Measurements from ENCODE around the gene NUDT12. TPM values are rescaled to one million over a fixed set of nuclear protein-coding genes. Genes with fewer than 3 reads are reported as not detected.

Gene NUDT12
- total RNA-seq (14.0 TPM), polyA plus RNA-seq (ENCODE audit: insufficient read depth, low read depth, low replicate concordance) (12.7 TPM)
- long read RNA-seq, donor 1, partial matches to known transcripts = 0 of 2 reads
- long read RNA-seq, donor 1, other reads (novel, unspliced or antisense) = 0 of 2 reads
- long read RNA-seq, donor 2, partial matches to known transcripts = 0 of 3 reads
- long read RNA-seq, donor 2, other reads (novel, unspliced or antisense) = 0 of 3 reads
- long read RNA-seq, donor 3, partial matches to known transcripts = 0 of 4 reads
- long read RNA-seq, donor 3, other reads (novel, unspliced or antisense) = 0 of 4 reads
- long read RNA-seq, donor 4, partial matches to known transcripts = 0 of 2 reads
- long read RNA-seq, donor 4, other reads (novel, unspliced or antisense) = 0 of 2 reads
- long read RNA-seq, donor 5, partial matches to known transcripts = 0 of 1 reads
- long read RNA-seq, donor 5, other reads (novel, unspliced or antisense) = 0 of 1 reads
- long read RNA-seq, donor 6, partial matches to known transcripts = 5 of 8 reads
- long read RNA-seq, donor 6, other reads (novel, unspliced or antisense) = 0 of 8 reads
- long read RNA-seq, donor 7, transcript NUDT12-201 (7 exons, 3,492 nt) = major isoform, 7 of 9 reads
- long read RNA-seq, donor 7, partial matches to known transcripts = 1 of 9 reads
- long read RNA-seq, donor 7, other reads (novel, unspliced or antisense) = 1 of 9 reads
- long read RNA-seq, donor 8, partial matches to known transcripts = 0 of 4 reads
- long read RNA-seq, donor 8, other reads (novel, unspliced or antisense) = 0 of 4 reads
- long read RNA-seq, donor 9, partial matches to known transcripts = 0 of 1 reads
- long read RNA-seq, donor 9, other reads (novel, unspliced or antisense) = 0 of 1 reads
- long read RNA-seq, donor 10 = 0 reads

DNA sequence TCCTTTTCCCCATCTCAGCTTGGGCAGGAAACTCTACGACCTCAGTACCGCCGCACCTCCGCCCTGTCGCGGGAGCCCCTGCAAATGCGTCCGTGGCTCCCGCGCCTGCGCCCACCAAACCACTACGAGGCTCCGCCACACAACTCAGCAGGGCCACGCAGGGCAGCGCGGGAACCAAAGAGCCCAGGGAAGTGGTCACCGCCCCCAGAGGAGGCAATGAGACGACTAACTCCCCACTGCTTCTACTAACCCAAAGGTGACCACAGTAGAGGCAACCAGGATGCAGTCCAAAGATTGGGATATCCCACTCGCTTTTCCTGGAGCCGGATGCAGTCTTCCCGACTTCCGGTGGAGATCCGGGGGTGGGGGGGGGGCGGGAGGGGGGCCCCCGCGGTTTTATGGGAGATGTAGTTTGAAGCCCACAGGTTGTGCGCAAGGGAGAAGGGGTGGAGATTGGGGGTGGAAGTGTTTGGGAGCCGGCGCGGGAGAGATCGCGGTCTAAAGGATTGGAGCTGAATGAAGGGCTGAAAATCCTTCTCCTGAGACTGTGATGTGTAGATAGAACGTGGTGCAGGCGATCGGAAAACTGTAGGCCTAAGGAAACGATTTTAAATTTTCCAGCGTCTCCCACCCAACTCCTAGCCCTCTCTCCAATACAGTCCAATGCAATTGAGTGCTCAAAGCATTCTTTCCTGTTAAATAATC, at the start of gene NUDT12:
TSS of gene NUDT12 (minus strand) at position 337 of the 705 bp plus-strand sequence. CDS start 2,541 bp downstream, outside the sequence.
- Histone ChIP-seq H3K27ac (ENCODE audit: low read depth in 2 of 2, low read length in 2 of 2) (peak within 1 kb of the TSS; percentile 88 to 93), H3K4me1 (ENCODE audit: control insufficient read depth in 2 of 3, insufficient read depth in 2 of 3, low read depth in 1 of 3, low read length in 3 of 3) (peaks cover 0 to 4% (median 0%) of the 10 kb centered on the region in 3 donors), H3K4me3 (ENCODE audit: low read length in 3 of 3) (peak within 1 kb of the TSS; percentile 88 to 94 (median 92)), H3K27me3 (ENCODE audit: control insufficient read depth, insufficient read depth, low read length) (no peaks in the 10 kb centered on the region), H3K9ac (ENCODE audit: low read length in 3 of 3) (peak within 1 kb of the TSS; percentile 66 to 92 (median 89)), H3K36me3 (ENCODE audit: control insufficient read depth in 2 of 3, insufficient read depth in 3 of 3, low read length in 3 of 3) (peaks cover 0 to 2% (median 0%) of the 10 kb centered on the region in 3 donors), H3K9me3 (ENCODE audit: control insufficient read depth in 2 of 3, insufficient read depth in 1 of 3, low read length in 3 of 3) (no peaks in the 10 kb centered on the region)
- no peak for FAIRE-seq
- TF ChIP-seq, protein P1, sequence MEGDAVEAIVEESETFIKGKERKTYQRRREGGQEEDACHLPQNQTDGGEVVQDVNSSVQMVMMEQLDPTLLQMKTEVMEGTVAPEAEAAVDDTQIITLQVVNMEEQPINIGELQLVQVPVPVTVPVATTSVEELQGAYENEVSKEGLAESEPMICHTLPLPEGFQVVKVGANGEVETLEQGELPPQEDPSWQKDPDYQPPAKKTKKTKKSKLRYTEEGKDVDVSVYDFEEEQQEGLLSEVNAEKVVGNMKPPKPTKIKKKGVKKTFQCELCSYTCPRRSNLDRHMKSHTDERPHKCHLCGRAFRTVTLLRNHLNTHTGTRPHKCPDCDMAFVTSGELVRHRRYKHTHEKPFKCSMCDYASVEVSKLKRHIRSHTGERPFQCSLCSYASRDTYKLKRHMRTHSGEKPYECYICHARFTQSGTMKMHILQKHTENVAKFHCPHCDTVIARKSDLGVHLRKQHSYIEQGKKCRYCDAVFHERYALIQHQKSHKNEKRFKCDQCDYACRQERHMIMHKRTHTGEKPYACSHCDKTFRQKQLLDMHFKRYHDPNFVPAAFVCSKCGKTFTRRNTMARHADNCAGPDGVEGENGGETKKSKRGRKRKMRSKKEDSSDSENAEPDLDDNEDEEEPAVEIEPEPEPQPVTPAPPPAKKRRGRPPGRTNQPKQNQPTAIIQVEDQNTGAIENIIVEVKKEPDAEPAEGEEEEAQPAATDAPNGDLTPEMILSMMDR (IDR thresholded peaks at IDR 0.05; ENCODE audit: borderline replicate concordance, extremely low read depth, insufficient read depth) = no peak
- peak; percentile 88 to 94 (median 92) for DNase-seq
- intact Hi-C loops (cut with DNase I) = no loop called here

DNA sequence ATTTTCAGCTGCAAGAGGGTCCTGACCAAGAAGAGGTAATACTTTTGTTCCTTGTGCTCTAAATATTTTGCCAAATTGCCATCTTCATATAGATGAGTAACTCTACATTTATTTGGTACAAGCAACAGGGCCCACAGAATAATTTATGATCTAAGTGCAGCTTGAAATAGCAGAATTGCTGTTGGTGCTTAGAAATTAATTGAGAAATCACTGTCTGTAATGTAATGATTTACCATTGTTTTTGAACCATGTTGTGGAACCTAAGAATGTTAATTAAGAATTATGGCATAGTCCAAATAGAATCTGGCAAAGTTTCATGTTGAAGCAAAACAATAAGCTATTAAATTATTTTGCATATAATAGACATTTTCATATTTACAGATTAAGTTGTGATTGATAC, 44.8 kb upstream of the NUDT12 start:
- FAIRE-seq (no peak), DNase-seq (peak in 1 of 5 donors; percentile 10)
- H3K4me1 ChIP-seq (ENCODE audit: control insufficient read depth in 2 of 3, insufficient read depth in 2 of 3, low read depth in 1 of 3, low read length in 3 of 3) = no peaks in the 10 kb centered on the region
- H3K27ac ChIP-seq (ENCODE audit: low read depth in 2 of 2, low read length in 2 of 2) = no peak overlapping the region
- no peak overlapping the region for H3K4me3 ChIP-seq (ENCODE audit: low read length in 3 of 3)
- TF ChIP-seq, protein P1 (IDR thresholded peaks at IDR 0.05; ENCODE audit: borderline replicate concordance, extremely low read depth, insufficient read depth) = no peak
- H3K27me3 ChIP-seq (ENCODE audit: control insufficient read depth, insufficient read depth, low read length) = no peaks in the 10 kb centered on the region
- no peaks in the 10 kb centered on the region for H3K9me3 ChIP-seq (ENCODE audit: control insufficient read depth in 2 of 3, insufficient read depth in 1 of 3, low read length in 3 of 3)
- H3K9ac ChIP-seq (ENCODE audit: low read length in 3 of 3) = no peak overlapping the region
- intact Hi-C loops (cut with DNase I) = no loop called here
- H3K36me3 ChIP-seq (ENCODE audit: control insufficient read depth in 2 of 3, insufficient read depth in 3 of 3, low read length in 3 of 3) = no peaks in the 10 kb centered on the region

DNA sequence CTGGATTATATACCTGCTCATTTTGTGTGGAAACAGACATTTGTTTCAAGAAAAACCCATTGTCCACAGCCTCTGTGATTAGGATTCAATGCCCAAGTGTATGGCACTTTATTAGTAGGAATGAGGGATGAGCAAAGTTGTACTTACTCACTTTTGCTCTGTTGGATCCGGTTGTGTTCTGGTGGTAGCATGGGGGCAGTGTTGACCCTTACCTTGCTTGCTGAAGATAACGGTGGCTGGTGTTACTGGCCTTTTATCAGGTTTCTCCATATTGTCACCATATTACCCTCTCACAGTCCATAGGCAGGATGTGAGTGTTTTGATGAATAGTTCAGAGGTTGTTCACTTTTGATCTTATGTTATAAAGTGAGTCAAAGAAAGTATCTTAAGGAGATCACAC, 42.7 kb upstream of the NUDT12 start:
- Histone ChIP-seq H3K4me1 (ENCODE audit: control insufficient read depth in 2 of 3, insufficient read depth in 2 of 3, low read depth in 1 of 3, low read length in 3 of 3) (no peaks in the 10 kb centered on the region), H3K36me3 (ENCODE audit: control insufficient read depth in 2 of 3, insufficient read depth in 3 of 3, low read length in 3 of 3) (no peaks in the 10 kb centered on the region), H3K9ac (ENCODE audit: low read length in 3 of 3) (no peak overlapping the region), H3K4me3 (ENCODE audit: low read length in 3 of 3) (no peak overlapping the region), H3K27ac (ENCODE audit: low read depth in 2 of 2, low read length in 2 of 2) (no peak overlapping the region), H3K9me3 (ENCODE audit: control insufficient read depth in 2 of 3, insufficient read depth in 1 of 3, low read length in 3 of 3) (no peaks in the 10 kb centered on the region), H3K27me3 (ENCODE audit: control insufficient read depth, insufficient read depth, low read length) (no peaks in the 10 kb centered on the region)
- DNase-seq (no peak), FAIRE-seq (no peak)
- intact Hi-C loops (cut with DNase I) = no loop called here
- TF ChIP-seq, protein P1 (IDR thresholded peaks at IDR 0.05; ENCODE audit: borderline replicate concordance, extremely low read depth, insufficient read depth) = no peak

All from kidney (tissue), 22 donors.